HEK293T (cell line): ENCODE results near the gene HCK.

Source experiments
- CTCF ChIA-PET: fragments of 350-600 bp; formaldehyde crosslinking; extraction: SDS; loops from one replicate; lab custom pipeline; 2021; ENCODE audit warnings: antibody characterized with exemption, inconsistent platforms; lab: Yijun Ruan, JAX
- POLR2A ChIA-PET: fragments of 350-600 bp; formaldehyde crosslinking; extraction: SDS; loops from one replicate; lab custom pipeline; 2020; ENCODE audit warnings: antibody characterized with exemption, inconsistent platforms; lab: Yijun Ruan, JAX
- DNase-seq: peaks from one replicate; pipeline ENCODE4 v3.0.0; 2012; ENCODE audit warnings: mixed read lengths; ENCODE audit errors: extremely low spot score
- ARNT ChIP-seq: fragments of 450-650 bp; IDR thresholded peaks from 2 replicates; pipeline ENCODE4 v1.6.1; 2017; ENCODE audit warnings: mild to moderate bottlenecking
- BHLHE40 ChIP-seq: fragments of 450-650 bp; IDR thresholded peaks from 2 replicates; pipeline ENCODE4 v1.6.1; 2016; ENCODE audit warnings: mild to moderate bottlenecking, moderate library complexity, borderline replicate concordance
- CTBP1 ChIP-seq: fragments of 450-650 bp; IDR thresholded peaks from 2 replicates; pipeline ENCODE4 v1.6.1; 2016; ENCODE audit warnings: borderline replicate concordance
- ELF4 ChIP-seq: fragments of 450-650 bp; IDR thresholded peaks from 2 replicates; pipeline ENCODE4 v1.6.1; 2017; ENCODE audit warnings: antibody characterized with exemption
- FOXA1 ChIP-seq: fragments of 450-650 bp; IDR thresholded peaks from 2 replicates; pipeline ENCODE4 v1.6.1; 2016; ENCODE audit warnings: mild to moderate bottlenecking
- FOXK2 ChIP-seq: fragments of 450-650 bp; IDR thresholded peaks from 2 replicates; pipeline ENCODE4 v1.6.1; 2016; ENCODE audit warnings: mild to moderate bottlenecking
- FOXM1 ChIP-seq: fragments of 450-650 bp; IDR thresholded peaks from 2 replicates; pipeline ENCODE4 v1.6.1; 2017; ENCODE audit warnings: mild to moderate bottlenecking, borderline replicate concordance
- HDGF ChIP-seq: fragments of 450-650 bp; IDR thresholded peaks from 2 replicates; pipeline ENCODE4 v1.6.1; 2017; ENCODE audit warnings: antibody characterized with exemption, borderline replicate concordance
- L3MBTL2 ChIP-seq: fragments of 450-650 bp; conservative IDR thresholded peaks from 2 replicates; pipeline ENCODE4 v1.6.1; 2016; ENCODE audit warnings: mild to moderate bottlenecking
- LEF1 ChIP-seq: fragments of 450-650 bp; IDR thresholded peaks from 2 replicates; pipeline ENCODE4 v1.6.1; 2017; ENCODE audit warnings: mild to moderate bottlenecking, borderline replicate concordance
- NFRKB ChIP-seq: fragments of 450-650 bp; IDR thresholded peaks from 2 replicates; pipeline ENCODE4 v1.6.1; 2016; ENCODE audit warnings: mild to moderate bottlenecking, moderate library complexity
- PKNOX1 ChIP-seq: fragments of 450-650 bp; IDR thresholded peaks from 2 replicates; pipeline ENCODE4 v1.6.1; 2016
- SP1 ChIP-seq: fragments of 450-650 bp; IDR thresholded peaks from 2 replicates; pipeline ENCODE4 v1.6.1; 2017
- SUZ12 ChIP-seq: fragments of 450-650 bp; IDR thresholded peaks from 2 replicates; pipeline ENCODE4 v1.6.1; 2016; ENCODE audit warnings: mild to moderate bottlenecking
- TARDBP ChIP-seq: fragments of 450-650 bp; IDR thresholded peaks from 2 replicates; pipeline ENCODE4 v1.6.1; 2016
- ZNF384 ChIP-seq: fragments of 450-650 bp; IDR thresholded peaks from 2 replicates; pipeline ENCODE4 v1.6.1; 2016

Gene HCK

GRCh38 chr20:32052778-32053362 lies 828 bp downstream of the HCK start:
- TF ChIP-seq ARNT, result no peak
- TF ChIP-seq PKNOX1, result no peak
- TF ChIP-seq ELF4, result no peak
- TF ChIP-seq FOXK2, result no peak
- no peak for TF ChIP-seq SUZ12
- TF ChIP-seq FOXM1, result no peak
- TF ChIP-seq ZNF384, result no peak
- TF ChIP-seq TARDBP, result no peak
- no peak for TF ChIP-seq SP1
- TF ChIP-seq NFRKB, result no peak
- no peak for TF ChIP-seq FOXA1
- no peak for DNase-seq
- ChIA-PET CTCF (no interaction called here), POLR2A (no interaction called here)

DNA sequence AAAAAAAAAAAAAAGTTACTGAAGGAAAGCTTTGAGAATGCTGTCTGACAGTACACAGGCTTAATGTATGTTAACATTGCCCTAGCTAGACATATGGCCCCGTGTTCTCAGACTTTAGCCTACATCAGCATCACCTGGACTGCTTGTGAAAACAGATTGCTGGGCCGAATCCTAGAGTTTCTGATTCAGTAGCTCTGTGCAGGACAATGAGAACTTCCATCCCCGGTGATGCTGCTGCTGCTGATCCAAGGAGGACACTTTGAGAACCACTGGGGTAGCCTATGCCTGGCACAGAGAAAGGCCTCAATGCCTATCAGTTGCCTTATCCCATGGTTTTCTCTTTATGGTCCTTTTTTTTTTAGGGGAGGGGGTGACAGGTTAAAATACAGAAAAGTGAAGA lies 1.6 kb downstream of the HCK start:
- POLR2A ChIA-PET, result no interaction called here

GRCh38 chr20:32056708-32057483 lies 4.9 kb downstream of the HCK start:
- POLR2A ChIA-PET, result no interaction called here
- no peak for DNase-seq
- TF ChIP-seq SUZ12 (no peak), ZNF384 (no peak), L3MBTL2 (no peak)
- CTCF ChIA-PET, result interaction anchor here (0.7 kb wide), 1 partner anchor 33 kb away, joined by 3 read pairs; no protein-coding TSS in a partner anchor

More for the DNA sequence above, 1.6 kb downstream of the HCK start:
- no peak for DNase-seq
- TF ChIP-seq FOXA1, result no peak
- no peak for TF ChIP-seq LEF1
- no peak for TF ChIP-seq ARNT
- TF ChIP-seq FOXM1, result no peak
- TF ChIP-seq TARDBP, result no peak
- TF ChIP-seq FOXK2, result no peak
- no peak for TF ChIP-seq SP1
- TF ChIP-seq ZNF384, result no peak
- no peak for TF ChIP-seq ELF4
- no peak for TF ChIP-seq PKNOX1
- no peak for TF ChIP-seq NFRKB
- TF ChIP-seq SUZ12, result no peak
- no peak for TF ChIP-seq HDGF
- no peak for TF ChIP-seq L3MBTL2
- no peak for TF ChIP-seq BHLHE40
- no peak for TF ChIP-seq CTBP1
- CTCF ChIA-PET, result no interaction called here

- CTCF ChIA-PET, result interaction anchor here (0.7 kb wide), 1 partner anchor 32 kb away, joined by 3 read pairs; no protein-coding TSS in a partner anchor
- TF ChIP-seq ZNF384 (no peak), FOXM1 (no peak), L3MBTL2 (no peak), SUZ12 (no peak), TARDBP (no peak)
- POLR2A ChIA-PET, result no interaction called here
- no peak for DNase-seq
These were observed 5.7 kb downstream of the HCK start for GRCh38 chr20:32057656-32058184.

DNA sequence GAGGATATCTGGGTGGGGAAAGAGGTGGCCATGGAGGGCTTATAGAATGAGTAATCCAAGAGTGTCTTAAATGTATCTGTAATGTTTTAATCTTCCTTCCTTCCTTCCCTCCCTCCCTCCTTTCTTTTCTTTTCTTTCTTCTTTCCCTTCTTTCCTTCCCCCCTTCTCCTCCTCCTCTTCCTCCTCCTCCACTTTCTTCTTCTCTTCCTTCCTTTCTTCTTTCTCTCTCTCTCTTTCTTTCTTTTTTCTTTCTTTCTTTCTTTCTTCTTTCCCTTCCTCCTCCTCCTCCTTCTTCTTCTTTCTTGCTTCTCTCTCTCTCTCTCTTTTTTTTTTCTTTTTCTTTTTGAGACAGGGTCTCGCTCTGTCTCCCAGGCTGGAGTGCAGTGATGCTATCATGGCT lies 7.1 kb downstream of the HCK start:
- ChIA-PET CTCF (no interaction called here), POLR2A (no interaction called here)
- TF ChIP-seq SP1, result no peak
- DNase-seq, result no peak

DNA sequence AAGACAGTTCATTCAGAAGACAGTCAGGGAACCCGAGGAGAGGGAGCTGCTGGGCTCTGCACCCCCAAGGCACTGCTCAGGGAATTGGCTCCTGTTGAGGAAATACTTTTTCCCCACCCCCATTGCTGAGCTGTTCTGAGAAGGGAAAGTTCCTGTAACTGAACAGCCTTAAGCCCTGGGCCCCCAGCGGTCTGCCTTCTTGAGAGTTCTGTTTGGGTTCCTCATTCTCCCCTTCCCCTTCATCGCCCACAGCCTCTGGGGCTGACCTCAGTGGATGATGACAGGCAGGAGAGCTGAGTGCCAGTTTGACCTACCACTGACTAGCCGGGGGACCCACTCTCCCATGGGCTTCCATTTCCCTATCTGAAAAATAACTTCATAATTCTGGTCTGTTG lies 10.7 kb downstream of the HCK start:
- ChIA-PET POLR2A (interaction anchor here (0.6 kb wide), 1 partner anchor 34 kb away, joined by 3 read pairs; no protein-coding TSS in a partner anchor), CTCF (interaction anchor here (0.5 kb wide), 1 partner anchor 478 kb away, joined by 3 read pairs; no protein-coding TSS in a partner anchor)
- no peak for TF ChIP-seq SUZ12
- TF ChIP-seq LEF1, result no peak
- no peak for TF ChIP-seq L3MBTL2
- TF ChIP-seq TARDBP, result no peak
- no peak for TF ChIP-seq NFRKB
- TF ChIP-seq HDGF, result no peak
- TF ChIP-seq PKNOX1, result no peak
- no peak for TF ChIP-seq FOXA1
- no peak for TF ChIP-seq FOXK2
- no peak for TF ChIP-seq SP1
- TF ChIP-seq FOXM1, result no peak
- TF ChIP-seq CTBP1, result no peak
- TF ChIP-seq ZNF384, result no peak
- TF ChIP-seq BHLHE40, result no peak
- TF ChIP-seq ARNT, result no peak
- no peak for TF ChIP-seq ELF4
- no peak for DNase-seq
